Measurements from ENCODE around the gene COL20A1. TPM values are rescaled to one million over a fixed set of nuclear protein-coding genes. Genes with fewer than 3 reads are reported as not detected.

COL20A1 gene
- total and polyA plus RNA-seq, 2 of the 13 experiments (the other 11 are each of a cell fraction or from before 2014, with no cell fraction given), result not detected

DNA sequence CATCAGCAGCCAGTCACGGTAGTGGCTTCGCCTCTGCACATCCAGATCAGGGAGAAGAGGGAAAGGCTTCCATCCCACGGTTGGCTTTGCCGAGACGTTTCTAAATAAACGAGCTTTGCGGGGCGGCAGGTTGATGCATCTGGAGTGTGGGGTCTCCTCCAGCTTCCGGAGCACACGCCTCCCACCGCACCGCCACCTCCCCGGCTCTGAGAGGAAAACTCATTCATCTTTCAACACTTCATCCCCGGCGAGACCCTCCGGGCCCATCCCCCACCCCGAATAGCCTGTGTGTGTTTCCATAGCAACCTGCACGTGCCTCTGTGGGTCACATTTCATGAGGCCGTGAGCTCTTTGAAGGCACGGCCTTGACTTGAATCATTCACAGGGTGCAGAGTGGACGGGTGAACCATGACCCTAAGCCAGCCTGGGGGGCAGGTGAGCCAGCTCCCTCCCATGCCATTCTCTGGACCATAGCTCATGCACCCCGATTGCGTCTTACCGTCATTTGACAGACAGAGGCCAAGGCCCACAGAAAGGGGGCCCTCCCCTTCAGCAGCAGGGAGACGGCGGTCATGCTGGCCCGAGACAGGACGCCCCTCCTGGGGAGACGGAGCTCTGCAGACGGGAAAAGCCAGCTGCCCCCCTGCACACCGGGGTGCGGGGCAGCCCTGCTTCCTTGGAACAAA lies 84.4 kb downstream of the COL20A1 start (continued):
- TF ChIP-seq, protein P1, sequence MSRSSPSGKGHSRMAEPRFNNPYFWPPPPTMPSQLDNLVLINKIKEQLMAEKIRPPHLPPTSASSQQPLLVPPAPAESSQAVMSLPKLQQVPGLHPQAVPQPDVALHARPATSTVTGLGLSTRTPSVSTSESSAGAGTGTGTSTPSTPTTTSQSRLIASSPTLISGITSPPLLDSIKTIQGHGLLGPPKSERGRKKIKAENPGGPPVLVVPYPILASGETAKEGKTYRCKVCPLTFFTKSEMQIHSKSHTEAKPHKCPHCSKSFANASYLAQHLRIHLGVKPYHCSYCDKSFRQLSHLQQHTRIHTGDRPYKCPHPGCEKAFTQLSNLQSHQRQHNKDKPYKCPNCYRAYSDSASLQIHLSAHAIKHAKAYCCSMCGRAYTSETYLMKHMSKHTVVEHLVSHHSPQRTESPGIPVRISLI (CRISPR knock-in tag; IDR thresholded peaks at IDR 0.05; ENCODE audit: borderline replicate concordance), result no peak
- no peak for TF ChIP-seq ZNF777 (CRISPR knock-in tag; IDR thresholded peaks at IDR 0.05)
- peak; percentile 75 for TF ChIP-seq SIX1 (CRISPR knock-in tag; IDR thresholded peaks at IDR 0.05; ENCODE audit: borderline replicate concordance)
- peak; percentile 51; the same call in 1 of the 2 replicates for TF ChIP-seq RFXAP (CRISPR knock-in tag; IDR thresholded peaks at IDR 0.05; ENCODE audit: borderline replicate concordance)
- peak; percentile 5; the same call in 1 of the 2 replicates for TF ChIP-seq NRL (CRISPR knock-in tag; IDR thresholded peaks at IDR 0.05; ENCODE audit: borderline replicate concordance)
- TF ChIP-seq, protein P2, sequence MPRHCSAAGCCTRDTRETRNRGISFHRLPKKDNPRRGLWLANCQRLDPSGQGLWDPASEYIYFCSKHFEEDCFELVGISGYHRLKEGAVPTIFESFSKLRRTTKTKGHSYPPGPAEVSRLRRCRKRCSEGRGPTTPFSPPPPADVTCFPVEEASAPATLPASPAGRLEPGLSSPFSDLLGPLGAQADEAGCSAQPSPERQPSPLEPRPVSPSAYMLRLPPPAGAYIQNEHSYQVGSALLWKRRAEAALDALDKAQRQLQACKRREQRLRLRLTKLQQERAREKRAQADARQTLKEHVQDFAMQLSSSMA (CRISPR knock-in tag; IDR thresholded peaks at IDR 0.05), result no peak
- TF ChIP-seq, protein P3, sequence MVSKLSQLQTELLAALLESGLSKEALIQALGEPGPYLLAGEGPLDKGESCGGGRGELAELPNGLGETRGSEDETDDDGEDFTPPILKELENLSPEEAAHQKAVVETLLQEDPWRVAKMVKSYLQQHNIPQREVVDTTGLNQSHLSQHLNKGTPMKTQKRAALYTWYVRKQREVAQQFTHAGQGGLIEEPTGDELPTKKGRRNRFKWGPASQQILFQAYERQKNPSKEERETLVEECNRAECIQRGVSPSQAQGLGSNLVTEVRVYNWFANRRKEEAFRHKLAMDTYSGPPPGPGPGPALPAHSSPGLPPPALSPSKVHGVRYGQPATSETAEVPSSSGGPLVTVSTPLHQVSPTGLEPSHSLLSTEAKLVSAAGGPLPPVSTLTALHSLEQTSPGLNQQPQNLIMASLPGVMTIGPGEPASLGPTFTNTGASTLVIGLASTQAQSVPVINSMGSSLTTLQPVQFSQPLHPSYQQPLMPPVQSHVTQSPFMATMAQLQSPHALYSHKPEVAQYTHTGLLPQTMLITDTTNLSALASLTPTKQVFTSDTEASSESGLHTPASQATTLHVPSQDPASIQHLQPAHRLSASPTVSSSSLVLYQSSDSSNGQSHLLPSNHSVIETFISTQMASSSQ (IDR thresholded peaks at IDR 0.05; ENCODE audit: low read depth), result no peak
- TF ChIP-seq, protein P3 (CRISPR knock-in tag; IDR thresholded peaks at IDR 0.05; ENCODE audit: borderline replicate concordance), result 0 out of 2 replicates have a peak, but pooled peaks have one; percentile 18
- TF ChIP-seq, protein P4, sequence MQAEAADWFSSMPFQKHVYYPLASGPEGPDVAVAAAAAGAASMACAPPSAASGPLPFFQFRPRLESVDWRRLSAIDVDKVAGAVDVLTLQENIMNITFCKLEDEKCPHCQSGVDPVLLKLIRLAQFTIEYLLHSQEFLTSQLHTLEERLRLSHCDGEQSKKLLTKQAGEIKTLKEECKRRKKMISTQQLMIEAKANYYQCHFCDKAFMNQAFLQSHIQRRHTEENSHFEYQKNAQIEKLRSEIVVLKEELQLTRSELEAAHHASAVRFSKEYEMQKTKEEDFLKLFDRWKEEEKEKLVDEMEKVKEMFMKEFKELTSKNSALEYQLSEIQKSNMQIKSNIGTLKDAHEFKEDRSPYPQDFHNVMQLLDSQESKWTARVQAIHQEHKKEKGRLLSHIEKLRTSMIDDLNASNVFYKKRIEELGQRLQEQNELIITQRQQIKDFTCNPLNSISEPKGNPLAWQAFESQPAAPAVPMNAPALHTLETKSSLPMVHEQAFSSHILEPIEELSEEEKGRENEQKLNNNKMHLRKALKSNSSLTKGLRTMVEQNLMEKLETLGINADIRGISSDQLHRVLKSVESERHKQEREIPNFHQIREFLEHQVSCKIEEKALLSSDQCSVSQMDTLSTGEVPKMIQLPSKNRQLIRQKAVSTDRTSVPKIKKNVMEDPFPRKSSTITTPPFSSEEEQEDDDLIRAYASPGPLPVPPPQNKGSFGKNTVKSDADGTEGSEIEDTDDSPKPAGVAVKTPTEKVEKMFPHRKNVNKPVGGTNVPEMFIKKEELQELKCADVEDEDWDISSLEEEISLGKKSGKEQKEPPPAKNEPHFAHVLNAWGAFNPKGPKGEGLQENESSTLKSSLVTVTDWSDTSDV (CRISPR knock-in tag; IDR thresholded peaks at IDR 0.05), result no peak
- no peak for TF ChIP-seq GFI1 (CRISPR knock-in tag; IDR thresholded peaks at IDR 0.05; ENCODE audit: borderline replicate concordance)
- TF ChIP-seq, protein P5, sequence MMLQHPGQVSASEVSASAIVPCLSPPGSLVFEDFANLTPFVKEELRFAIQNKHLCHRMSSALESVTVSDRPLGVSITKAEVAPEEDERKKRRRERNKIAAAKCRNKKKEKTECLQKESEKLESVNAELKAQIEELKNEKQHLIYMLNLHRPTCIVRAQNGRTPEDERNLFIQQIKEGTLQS (CRISPR knock-in tag; IDR thresholded peaks at IDR 0.05), result no peak
- no peak for TF ChIP-seq ZNF644 (CRISPR knock-in tag; IDR thresholded peaks at IDR 0.05; ENCODE audit: low read depth)
- TF ChIP-seq, protein P6, sequence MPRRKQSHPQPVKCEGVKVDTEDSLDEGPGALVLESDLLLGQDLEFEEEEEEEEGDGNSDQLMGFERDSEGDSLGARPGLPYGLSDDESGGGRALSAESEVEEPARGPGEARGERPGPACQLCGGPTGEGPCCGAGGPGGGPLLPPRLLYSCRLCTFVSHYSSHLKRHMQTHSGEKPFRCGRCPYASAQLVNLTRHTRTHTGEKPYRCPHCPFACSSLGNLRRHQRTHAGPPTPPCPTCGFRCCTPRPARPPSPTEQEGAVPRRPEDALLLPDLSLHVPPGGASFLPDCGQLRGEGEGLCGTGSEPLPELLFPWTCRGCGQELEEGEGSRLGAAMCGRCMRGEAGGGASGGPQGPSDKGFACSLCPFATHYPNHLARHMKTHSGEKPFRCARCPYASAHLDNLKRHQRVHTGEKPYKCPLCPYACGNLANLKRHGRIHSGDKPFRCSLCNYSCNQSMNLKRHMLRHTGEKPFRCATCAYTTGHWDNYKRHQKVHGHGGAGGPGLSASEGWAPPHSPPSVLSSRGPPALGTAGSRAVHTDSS (CRISPR knock-in tag; conservative IDR thresholded peaks at IDR 0.05), result no peak
- 0 out of 2 replicates have a peak, but pooled peaks have one; percentile 45 for TF ChIP-seq TMF1 (CRISPR knock-in tag; IDR thresholded peaks at IDR 0.05; ENCODE audit: low read depth)
- TF ChIP-seq ZNF660 (CRISPR knock-in tag; IDR thresholded peaks at IDR 0.05; ENCODE audit: borderline replicate concordance, low read depth), result no peak
- peak; percentile 46; the same call in 1 of the 2 replicates for TF ChIP-seq TARDBP (CRISPR knock-in tag; IDR thresholded peaks at IDR 0.05)
